ENCODE data around the gene SLC10A7. TPM values are rescaled to one million over a fixed set of nuclear protein-coding genes. Genes with fewer than 3 reads are reported as not detected.

SLC10A7 gene
- total RNA-seq, 1 donor from 2014 or later = 10.7 TPM

DNA sequence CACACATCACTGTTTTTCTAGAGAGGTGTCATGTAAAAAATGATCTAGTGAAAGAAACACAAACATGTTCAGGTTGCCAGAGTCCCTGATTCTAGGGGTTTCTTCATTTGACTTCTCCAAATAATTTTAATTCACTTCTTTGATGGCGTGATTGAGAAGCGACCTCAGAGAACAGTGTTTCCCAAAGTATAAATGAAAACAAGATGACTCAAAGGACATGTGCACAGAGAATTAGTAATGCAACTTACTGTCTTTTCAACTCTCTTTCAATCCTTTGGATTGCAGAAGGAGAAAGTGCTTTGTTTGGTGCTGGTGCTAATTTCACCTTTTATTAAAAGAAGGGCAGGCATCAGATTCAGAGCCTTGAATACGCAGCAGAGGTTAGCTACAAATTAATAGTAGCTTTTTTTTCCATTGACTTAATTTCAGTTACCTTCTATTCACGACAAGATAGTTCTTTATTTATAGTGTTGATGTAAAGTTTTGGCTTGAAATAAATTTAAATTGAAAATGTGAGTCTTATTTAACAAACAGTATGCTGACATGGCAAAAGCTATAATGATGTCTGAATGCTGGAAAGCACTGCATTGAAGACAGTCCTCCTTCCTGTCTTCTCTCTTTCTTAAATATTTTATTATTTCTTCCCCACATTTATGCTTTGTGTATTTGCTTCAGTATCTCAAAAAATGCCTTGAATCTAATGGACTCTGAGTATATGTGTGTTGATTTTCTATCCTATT is 85.1 kb downstream of the SLC10A7 start:
- H3K4me3 Mint-ChIP-seq = no peak overlapping the region
- H3K36me3 Mint-ChIP-seq (ENCODE audit: low read depth) = peaks cover 2% of the 10 kb centered on the region
- TF ChIP-seq, protein P1, sequence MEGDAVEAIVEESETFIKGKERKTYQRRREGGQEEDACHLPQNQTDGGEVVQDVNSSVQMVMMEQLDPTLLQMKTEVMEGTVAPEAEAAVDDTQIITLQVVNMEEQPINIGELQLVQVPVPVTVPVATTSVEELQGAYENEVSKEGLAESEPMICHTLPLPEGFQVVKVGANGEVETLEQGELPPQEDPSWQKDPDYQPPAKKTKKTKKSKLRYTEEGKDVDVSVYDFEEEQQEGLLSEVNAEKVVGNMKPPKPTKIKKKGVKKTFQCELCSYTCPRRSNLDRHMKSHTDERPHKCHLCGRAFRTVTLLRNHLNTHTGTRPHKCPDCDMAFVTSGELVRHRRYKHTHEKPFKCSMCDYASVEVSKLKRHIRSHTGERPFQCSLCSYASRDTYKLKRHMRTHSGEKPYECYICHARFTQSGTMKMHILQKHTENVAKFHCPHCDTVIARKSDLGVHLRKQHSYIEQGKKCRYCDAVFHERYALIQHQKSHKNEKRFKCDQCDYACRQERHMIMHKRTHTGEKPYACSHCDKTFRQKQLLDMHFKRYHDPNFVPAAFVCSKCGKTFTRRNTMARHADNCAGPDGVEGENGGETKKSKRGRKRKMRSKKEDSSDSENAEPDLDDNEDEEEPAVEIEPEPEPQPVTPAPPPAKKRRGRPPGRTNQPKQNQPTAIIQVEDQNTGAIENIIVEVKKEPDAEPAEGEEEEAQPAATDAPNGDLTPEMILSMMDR (conservative IDR thresholded peaks at IDR 0.05) = no peak
- H3K27ac Mint-ChIP-seq (ENCODE audit: unreplicated experiment) = no peak overlapping the region
- no peaks in the 10 kb centered on the region for H3K27me3 Mint-ChIP-seq (ENCODE audit: low read depth)
- no peaks in the 10 kb centered on the region for H3K9me3 Mint-ChIP-seq
- no peak for DNase-seq (ENCODE audit: low read depth, low spot score)
- H3K4me1 Mint-ChIP-seq = peaks cover 22% of the 10 kb centered on the region

DNA sequence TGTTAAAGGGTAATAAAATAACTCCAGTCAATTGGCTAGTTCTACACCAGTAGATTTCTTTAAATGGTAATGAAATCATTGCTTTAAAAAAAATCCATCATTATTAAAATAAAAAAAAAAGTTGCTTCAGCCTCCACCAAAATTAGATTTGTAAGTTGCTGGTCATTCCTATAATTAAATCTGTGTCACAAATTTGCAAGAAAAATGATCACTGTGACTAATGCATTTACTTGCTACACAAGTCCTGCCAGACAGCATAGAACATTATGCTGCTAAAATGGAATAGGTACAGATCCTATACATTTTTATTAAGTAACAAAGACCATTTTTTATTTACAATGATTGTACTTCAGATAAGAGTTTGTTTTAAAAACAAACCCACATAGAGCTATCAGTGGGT is 85.8 kb downstream of the SLC10A7 start:
- Mint-ChIP-seq H3K4me3 (no peak overlapping the region), H3K27me3 (ENCODE audit: low read depth) (no peaks in the 10 kb centered on the region), H3K4me1 (peaks cover 22% of the 10 kb centered on the region), H3K9me3 (no peaks in the 10 kb centered on the region), H3K27ac (ENCODE audit: unreplicated experiment) (no peak overlapping the region), H3K36me3 (ENCODE audit: low read depth) (peaks cover 2% of the 10 kb centered on the region)
- TF ChIP-seq, protein P1 (conservative IDR thresholded peaks at IDR 0.05) = no peak
- no peak for DNase-seq (ENCODE audit: low read depth, low spot score)

DNA sequence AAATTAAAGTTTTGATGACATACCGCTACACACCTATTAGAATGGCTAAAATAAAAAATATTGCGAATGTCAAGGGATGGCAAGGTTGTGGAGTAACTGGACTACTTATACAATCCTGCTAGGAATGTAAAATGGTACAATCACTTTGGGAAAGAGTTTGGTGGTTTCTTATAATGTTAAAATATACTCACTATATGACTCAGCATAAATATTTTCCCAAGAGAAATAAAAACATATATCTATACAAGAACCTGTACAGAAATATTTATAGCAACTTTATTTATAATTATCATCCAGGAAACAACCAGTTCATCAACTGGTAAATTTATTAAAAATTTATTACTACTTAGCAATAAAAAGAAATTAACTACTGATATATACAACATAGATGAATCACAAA is 89.7 kb downstream of the SLC10A7 start:
- peaks cover 2% of the 10 kb centered on the region for H3K36me3 Mint-ChIP-seq (ENCODE audit: low read depth)
- H3K9me3 Mint-ChIP-seq = no peaks in the 10 kb centered on the region
- H3K4me1 Mint-ChIP-seq = peaks cover 12% of the 10 kb centered on the region
- H3K27me3 Mint-ChIP-seq (ENCODE audit: low read depth) = no peaks in the 10 kb centered on the region
- no peak for DNase-seq (ENCODE audit: low read depth, low spot score)
- H3K27ac Mint-ChIP-seq (ENCODE audit: unreplicated experiment) = no peak overlapping the region
- H3K4me3 Mint-ChIP-seq = no peak overlapping the region
- TF ChIP-seq, protein P1 (conservative IDR thresholded peaks at IDR 0.05) = no peak

DNA sequence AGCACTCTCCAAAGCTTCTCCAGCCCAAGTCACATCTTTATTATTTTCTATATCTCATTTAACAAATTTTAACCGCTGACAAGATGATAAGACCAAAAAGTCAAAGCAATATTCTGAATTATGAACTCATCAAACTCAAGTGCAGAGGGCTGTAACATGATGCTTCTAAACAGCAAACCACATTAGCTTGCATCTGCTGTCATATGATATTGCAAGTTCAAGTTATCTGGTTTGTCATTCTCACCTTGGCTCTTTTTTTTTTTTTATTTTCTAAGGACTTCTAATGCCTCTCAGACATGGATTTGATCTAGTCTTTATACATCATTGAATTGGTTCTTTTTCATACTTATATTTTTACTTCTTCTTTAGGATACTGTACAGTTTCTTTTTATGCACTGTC is 93.4 kb downstream of the SLC10A7 start:
- no peaks in the 10 kb centered on the region for H3K27me3 Mint-ChIP-seq (ENCODE audit: low read depth)

DNA sequence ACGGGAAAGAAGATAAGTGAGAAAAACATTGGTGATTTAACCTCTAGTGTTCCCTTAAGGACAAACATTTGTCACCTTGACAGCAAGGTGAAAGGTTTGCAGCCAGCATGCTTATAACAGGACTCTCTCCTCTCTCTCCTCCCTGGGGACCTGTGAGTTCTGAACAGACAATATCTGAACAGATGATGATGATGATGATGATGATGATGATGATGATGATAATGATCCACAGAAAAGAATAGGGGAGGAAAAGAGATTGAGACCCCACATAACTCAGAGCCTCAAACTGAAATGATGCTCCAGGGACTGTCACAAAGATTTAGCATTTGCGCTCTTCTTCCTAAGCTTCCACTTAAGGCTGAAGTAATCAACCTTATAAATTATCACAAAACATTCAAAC is 103.9 kb downstream of the SLC10A7 start:
- H3K27me3 Mint-ChIP-seq (ENCODE audit: low read depth) = no peaks in the 10 kb centered on the region
- H3K4me1 Mint-ChIP-seq = no peaks in the 10 kb centered on the region
- no peak overlapping the region for H3K4me3 Mint-ChIP-seq
- TF ChIP-seq, protein P1 (conservative IDR thresholded peaks at IDR 0.05) = no peak
- H3K36me3 Mint-ChIP-seq (ENCODE audit: low read depth) = no peaks in the 10 kb centered on the region
- H3K9me3 Mint-ChIP-seq = no peaks in the 10 kb centered on the region
- H3K27ac Mint-ChIP-seq (ENCODE audit: unreplicated experiment) = no peak overlapping the region
- no peak for DNase-seq (ENCODE audit: low read depth, low spot score)

More for the DNA sequence above, 93.4 kb downstream of the SLC10A7 start:
- no peak overlapping the region for H3K27ac Mint-ChIP-seq (ENCODE audit: unreplicated experiment)
- H3K9me3 Mint-ChIP-seq = no peaks in the 10 kb centered on the region
- peaks cover 5% of the 10 kb centered on the region for H3K36me3 Mint-ChIP-seq (ENCODE audit: low read depth)
- TF ChIP-seq, protein P1 (conservative IDR thresholded peaks at IDR 0.05) = no peak
- DNase-seq (ENCODE audit: low read depth, low spot score) = no peak
- H3K4me3 Mint-ChIP-seq = no peak overlapping the region
- H3K4me1 Mint-ChIP-seq = no peaks in the 10 kb centered on the region

Data from neural crest cell (in vitro differentiated cells).